Kidney (tissue), 14 donors: ENCODE results near the gene TOX3. TPM values are rescaled to one million over a fixed set of nuclear protein-coding genes. Genes with fewer than 3 reads are reported as not detected.
A peak's percentile ranks its signal among the peaks of the same experiment; 100 is the strongest.

Source experiments
- DNase-seq, 5 donors: peaks; one replicate each; pipeline ENCODE4 v3.0.0-alpha.2; 2013 to 2020
- FAIRE-seq: peaks from 2 replicates; lab custom pipeline; 2012; peaks lifted over from hg19 to GRCh38; lab: Jason Lieb, UNC
- H3K27ac ChIP-seq, 2 donors: one replicate each; pipeline ENCODE4 v1.7.0; 2013; ENCODE audit warnings: low read depth in 2 of 2, low read length in 2 of 2, inconsistent platforms in 1 of 2
- H3K27me3 ChIP-seq: one replicate; pipeline ENCODE4 v1.7.1; 2013; ENCODE audit warnings: low read length, inconsistent platforms; ENCODE audit not compliant: control insufficient read depth, insufficient read depth
- H3K36me3 ChIP-seq, 3 donors: one replicate each; pipeline versions ENCODE4 v1.7.0 to v1.7.1; 2013; ENCODE audit warnings: low read length in 3 of 3, control low read depth in 1 of 3, inconsistent platforms in 1 of 3; ENCODE audit not compliant: insufficient read depth in 3 of 3, control insufficient read depth in 2 of 3
- H3K4me1 ChIP-seq, 3 donors: one replicate each; pipeline versions ENCODE4 v1.7.0 to v1.7.1; 2013; ENCODE audit warnings: low read length in 3 of 3, inconsistent platforms in 1 of 3, low read depth in 1 of 3; ENCODE audit not compliant: control insufficient read depth in 2 of 3, insufficient read depth in 2 of 3
- H3K4me3 ChIP-seq, 3 donors: one replicate each; pipeline versions ENCODE4 v1.7.0 to v1.8.1; 2013; ENCODE audit warnings: low read length in 3 of 3, control low read depth in 1 of 3, inconsistent platforms in 1 of 3
- H3K9ac ChIP-seq, 3 donors: one replicate each; pipeline versions ENCODE4 v1.7.0 to v1.7.1; 2013; ENCODE audit warnings: low read length in 3 of 3, control low read depth in 1 of 3, inconsistent platforms in 1 of 3
- H3K9me3 ChIP-seq, 3 donors: one replicate each; pipeline versions ENCODE4 v1.7.0 to v1.7.1; 2013; ENCODE audit warnings: low read length in 3 of 3, control low read depth in 1 of 3, inconsistent platforms in 1 of 3; ENCODE audit not compliant: control insufficient read depth in 2 of 3, insufficient read depth in 1 of 3
- CTCF ChIP-seq: IDR thresholded peaks from 3 replicates; pipeline ENCODE4 v1.5.1; 2012; ENCODE audit warnings: mild to moderate bottlenecking, moderate library complexity, borderline replicate concordance; ENCODE audit not compliant: insufficient read depth; ENCODE audit errors: extremely low read depth
- intact Hi-C: fragments of 100-400 bp; cut with DNase I; formaldehyde crosslinking; loops from one replicate; pipeline ENCODE4 v1.11.1; 2022
- polyA plus RNA-seq: library from polyadenylated mRNA; stranded (reverse); fragments of 350-450 nt; fragmentation: Illumina TruSeq; extraction: RNeasy Lipid Tissue Mini Kit (QIAGEN cat#74804); gene quantifications from one replicate; pipeline ENCODE4 v1.2.3, GENCODE V29; 2014; ENCODE audit warnings: low read depth, low replicate concordance; ENCODE audit not compliant: insufficient read depth
- total RNA-seq: library from RNA; stranded (reverse); fragmentation: NEBNext Ultra II Directional; extraction: Animal tissue kit (Norgen Biotek cat#: 25700); gene quantifications from one replicate; pipeline ENCODE4 v1.2.1, GENCODE V29; 2021
- donor health status: control.
- donor health status: control.
- donor health status: control.
- donor health status: control.
- donor health status: control.
- donor health status: DM: yes; HTN: yes; CAD: no.
- donor health status: Normal renal cell carcinoma (clear cell type).

Gene TOX3
- total and polyA plus RNA-seq, 2 donors from 2014 or later: 8.7 to 16.2 TPM

- no peak overlapping the region for H3K27ac ChIP-seq
- H3K4me3 ChIP-seq: no peak overlapping the region
- H3K36me3 ChIP-seq: no peaks in the 10 kb centered on the region
- FAIRE-seq: no peak
- H3K9ac ChIP-seq: no peak overlapping the region
- no peaks in the 10 kb centered on the region for H3K27me3 ChIP-seq
- intact Hi-C loops: no loop called here
- TF ChIP-seq CTCF: no peak
- peaks cover 0 to 2% (median 0%) of the 10 kb centered on the region in 3 donors for H3K9me3 ChIP-seq
- no peaks in the 10 kb centered on the region for H3K4me1 ChIP-seq
- no peak for DNase-seq
Observed at GRCh38 chr16:52418201-52418600, 128.7 kb downstream of the TOX3 start.

- FAIRE-seq (no peak), DNase-seq (no peak)
- Histone ChIP-seq H3K27ac (no peak overlapping the region), H3K9ac (no peak overlapping the region), H3K36me3 (no peaks in the 10 kb centered on the region), H3K27me3 (no peaks in the 10 kb centered on the region), H3K9me3 (peaks cover 0 to 2% (median 0%) of the 10 kb centered on the region in 3 donors), H3K4me1 (no peaks in the 10 kb centered on the region), H3K4me3 (no peak overlapping the region)
- intact Hi-C loops: no loop called here
- no peak for TF ChIP-seq CTCF
Observed at GRCh38 chr16:52416888-52417287, 130.1 kb downstream of the TOX3 start.

- no peaks in the 10 kb centered on the region for H3K4me1 ChIP-seq
- no peak overlapping the region for H3K9ac ChIP-seq
- DNase-seq: peak in 2 of 5 donors; percentile 8 to 46
- no peak for FAIRE-seq
- no peak overlapping the region for H3K27ac ChIP-seq
- no peaks in the 10 kb centered on the region for H3K27me3 ChIP-seq
- no peaks in the 10 kb centered on the region for H3K9me3 ChIP-seq
- no peaks in the 10 kb centered on the region for H3K36me3 ChIP-seq
- intact Hi-C loops: no loop called here
- no peak for TF ChIP-seq CTCF
- no peak overlapping the region for H3K4me3 ChIP-seq
Observed at GRCh38 chr16:52411011-52411410, 135.9 kb downstream of the TOX3 start.
